Tongue (tissue), 2 donors: Measurements from ENCODE around the gene FAM149B1. TPM values are rescaled to one million over a fixed set of nuclear protein-coding genes. Genes with fewer than 3 reads are reported as not detected.

Experiments
- DNase-seq: peaks from one replicate; pipeline ENCODE4 v3.0.0-alpha.2; 2015
- total RNA-seq: library from RNA; depleted of rRNA; stranded (reverse); fragments of >200 nt; gene quantifications from one replicate; pipeline ENCODE4 v1.2.3, GENCODE V29; 2014

Gene FAM149B1
- total RNA-seq, 1 donor from 2014 or later = 29.0 TPM

GRCh38 chr10:73174148-73174925 lies 6.4 kb downstream of the FAM149B1 start:
- no peak for DNase-seq

GRCh38 chr10:73182568-73182967 lies 14.6 kb downstream of the FAM149B1 start:
- DNase-seq = no peak

DNA sequence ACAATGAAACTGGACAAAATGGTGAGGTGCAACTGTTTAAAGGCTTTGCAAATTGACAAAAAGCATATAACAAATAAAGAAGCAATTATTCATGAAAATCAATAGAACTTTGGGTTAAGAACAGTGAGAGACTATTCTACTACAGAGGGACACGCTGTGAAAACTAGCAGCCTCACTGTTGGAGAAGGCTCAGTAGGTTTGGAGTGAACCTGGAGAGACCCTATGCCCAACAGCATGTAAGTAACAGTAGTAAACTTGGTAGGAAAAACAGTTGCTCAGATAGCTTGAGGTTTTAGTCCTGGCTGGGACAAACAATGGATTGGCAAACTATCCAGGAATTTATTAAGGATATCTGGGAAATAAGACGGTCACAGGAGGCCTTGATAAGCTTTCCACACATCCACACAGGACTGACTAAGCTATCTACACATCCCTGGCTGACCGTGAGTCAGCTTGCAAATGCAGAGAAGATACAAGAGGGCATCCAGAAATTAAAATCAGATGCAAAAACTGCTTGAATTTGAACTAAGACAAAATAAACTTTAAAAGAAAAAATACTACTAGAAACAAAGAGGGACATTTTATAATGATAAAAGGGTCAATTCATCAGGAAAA lies 15.9 kb downstream of the FAM149B1 start:
- no peak for DNase-seq

GRCh38 chr10:73186266-73186665 lies 18.3 kb downstream of the FAM149B1 start:
- DNase-seq = no peak

DNA sequence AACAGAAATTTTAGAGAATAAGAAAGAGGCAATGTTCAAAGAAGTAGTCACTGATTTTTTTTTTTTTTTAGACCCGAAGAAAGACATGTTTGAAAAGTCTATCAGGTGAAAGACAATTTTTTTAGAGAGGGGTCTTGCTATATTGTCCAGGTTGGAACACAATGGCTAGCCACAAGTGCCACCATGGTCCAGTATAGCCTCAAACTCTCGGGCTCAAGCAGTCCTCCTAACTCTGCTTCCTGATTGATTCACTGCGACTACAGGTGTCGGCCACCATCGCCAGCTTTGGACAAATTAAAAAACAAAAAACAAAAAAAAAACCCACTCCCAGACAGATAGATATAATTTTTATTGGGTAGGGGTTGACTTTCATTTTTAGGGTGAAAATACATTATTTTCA lies 22.3 kb downstream of the FAM149B1 start:
- DNase-seq = no peak

- no peak for DNase-seq
These were observed 37.2 kb downstream of the FAM149B1 start for GRCh38 chr10:73205081-73205480.

DNA sequence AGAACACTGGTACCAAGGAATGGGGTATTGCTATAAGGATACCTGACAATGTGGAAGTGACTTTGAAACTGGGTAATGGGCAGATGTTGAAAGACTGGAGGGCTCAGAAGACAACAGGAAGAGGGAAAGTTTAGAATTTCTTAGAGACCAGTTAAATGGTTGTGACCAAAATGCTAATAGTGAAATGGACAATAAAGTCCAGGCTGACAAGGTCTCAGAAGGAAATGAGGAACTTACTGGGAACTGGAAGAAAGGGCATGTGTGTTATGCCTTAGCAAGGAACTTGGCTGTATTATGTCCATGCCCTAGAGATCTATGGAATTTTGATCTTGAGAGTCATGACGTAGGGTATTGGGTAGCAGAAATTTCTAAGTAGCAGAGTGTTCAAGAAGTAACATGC lies 38.0 kb downstream of the FAM149B1 start:
- DNase-seq = no peak

DNA sequence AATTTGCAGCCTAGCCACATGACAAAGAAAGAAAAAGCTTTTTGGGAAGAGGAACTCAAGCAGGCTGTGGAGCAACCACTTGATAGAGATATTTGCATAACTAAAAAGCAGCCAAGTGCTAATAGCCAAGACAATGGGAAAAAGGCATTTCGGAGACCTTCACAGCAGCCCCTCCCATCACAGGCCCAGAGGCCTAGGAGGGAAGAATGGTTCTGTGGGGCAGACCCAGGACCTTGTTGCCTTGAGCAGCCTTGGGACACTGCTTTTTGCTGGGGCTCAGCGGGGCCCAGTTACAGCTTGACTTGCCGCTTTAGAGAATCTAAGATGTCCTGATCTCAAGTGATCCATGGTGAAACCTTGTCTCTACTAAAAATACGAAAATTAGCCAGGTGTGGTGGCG lies 38.5 kb downstream of the FAM149B1 start:
- no peak for DNase-seq

GRCh38 chr10:73207883-73208282 lies 40.0 kb downstream of the FAM149B1 start:
- no peak for DNase-seq

DNA sequence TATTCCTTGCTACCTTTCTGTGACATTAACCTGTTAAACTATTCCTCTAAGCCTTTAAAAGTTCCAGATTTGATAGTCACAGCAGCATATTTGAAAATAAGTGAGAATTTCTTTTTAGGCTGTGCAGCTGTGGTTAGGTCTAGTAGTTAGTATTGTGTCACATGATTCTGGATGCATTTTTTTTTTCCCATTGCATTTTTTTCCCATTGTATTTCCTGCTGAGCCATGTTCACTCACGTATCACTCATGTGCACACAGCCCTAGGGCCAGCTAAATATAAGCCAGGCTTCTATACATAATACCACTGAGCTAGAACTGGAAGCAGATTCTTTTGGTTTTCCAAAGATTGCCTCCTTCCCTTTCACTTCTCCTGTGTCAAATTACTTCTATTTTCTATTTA lies 41.8 kb downstream of the FAM149B1 start:
- DNase-seq = no peak

GRCh38 chr10:73210395-73211105 lies 42.6 kb downstream of the FAM149B1 start:
- DNase-seq = no peak

- no peak for DNase-seq
These were observed 43.3 kb downstream of the FAM149B1 start for GRCh38 chr10:73211106-73211811.

DNA sequence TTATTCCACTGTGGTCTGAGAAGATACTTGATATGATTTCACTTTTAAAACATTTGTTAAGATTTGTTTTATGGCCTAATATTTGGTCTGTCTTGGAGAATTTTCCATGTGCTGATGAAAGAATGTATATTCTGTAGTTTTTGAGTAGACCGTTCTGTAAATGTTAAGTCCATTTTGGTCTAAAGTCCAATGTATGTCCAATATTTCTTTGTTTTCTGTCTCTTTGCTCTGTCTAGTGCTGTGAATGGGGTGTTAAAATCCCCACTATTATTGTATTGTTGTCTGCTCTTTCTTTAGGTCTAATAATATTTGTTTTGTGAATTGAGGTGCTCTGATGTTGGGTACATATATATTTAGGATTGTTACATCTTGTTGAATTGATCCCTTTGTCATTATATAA lies 47.8 kb downstream of the FAM149B1 start:
- no peak for DNase-seq

GRCh38 chr10:73217628-73218027 lies 49.7 kb downstream of the FAM149B1 start:
- no peak for DNase-seq

DNA sequence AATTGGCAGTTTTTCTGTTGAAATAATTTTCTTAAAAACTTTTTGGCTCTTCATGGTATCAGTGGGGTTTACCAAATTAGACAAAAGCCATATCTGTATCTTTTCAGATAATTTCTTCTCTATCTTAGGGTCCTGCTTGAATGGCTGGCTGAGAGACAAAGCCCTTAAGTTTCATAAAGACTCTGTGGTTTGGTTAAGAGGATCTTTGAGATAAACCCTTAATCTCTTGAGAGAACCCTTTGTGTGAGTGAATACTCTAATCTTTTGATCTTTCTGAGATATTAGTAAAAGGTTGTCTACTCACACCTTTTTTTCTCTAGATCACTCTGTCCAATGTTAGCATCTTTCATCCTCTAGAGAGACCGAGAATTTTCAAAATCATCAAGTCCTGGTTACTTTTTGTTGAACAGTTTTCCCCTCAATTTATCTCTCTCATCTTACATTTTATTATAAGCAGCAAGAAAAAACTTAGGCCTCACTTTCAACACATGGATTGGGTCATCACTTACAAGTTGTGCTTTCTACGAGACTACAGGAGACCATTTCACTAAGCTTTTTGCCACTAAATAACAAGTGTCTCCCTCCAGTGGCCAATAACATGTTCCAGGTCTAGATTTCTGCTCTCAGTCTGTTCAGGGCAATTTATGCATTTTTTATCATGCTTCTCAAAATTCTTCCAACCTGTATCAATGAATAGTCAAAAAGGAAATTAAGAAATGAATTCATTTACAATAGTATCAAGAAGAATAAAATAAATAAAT lies 50.7 kb downstream of the FAM149B1 start:
- no peak for DNase-seq

GRCh38 chr10:73219384-73219783 lies 51.5 kb downstream of the FAM149B1 start:
- DNase-seq = no peak

- no peak for DNase-seq
These were observed 53.1 kb downstream of the FAM149B1 start for GRCh38 chr10:73220989-73221388.

DNA sequence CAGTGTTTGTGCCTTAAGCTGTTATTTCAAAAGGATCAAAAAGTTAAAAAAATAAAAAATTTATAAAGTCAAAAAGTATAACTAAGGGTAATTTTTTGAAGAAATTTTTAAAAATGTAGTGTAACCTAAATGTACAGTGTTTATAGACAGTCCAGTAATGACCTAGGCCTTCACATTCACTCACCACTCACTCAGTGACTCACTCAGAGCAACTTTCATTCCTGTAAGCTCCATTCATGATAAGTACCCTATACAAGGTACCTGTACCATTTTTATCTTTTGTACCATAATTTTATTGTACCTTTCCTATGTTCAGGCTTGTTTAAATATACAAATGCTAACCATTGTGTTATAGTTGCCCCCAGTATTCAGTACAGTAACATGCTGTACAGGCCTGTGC lies 57.6 kb downstream of the FAM149B1 start:
- DNase-seq = no peak

- DNase-seq = no peak
These were observed 58.7 kb downstream of the FAM149B1 start for GRCh38 chr10:73226663-73227062.

- DNase-seq = no peak
These were observed 60.3 kb downstream of the FAM149B1 start for GRCh38 chr10:73228247-73228646.

DNA sequence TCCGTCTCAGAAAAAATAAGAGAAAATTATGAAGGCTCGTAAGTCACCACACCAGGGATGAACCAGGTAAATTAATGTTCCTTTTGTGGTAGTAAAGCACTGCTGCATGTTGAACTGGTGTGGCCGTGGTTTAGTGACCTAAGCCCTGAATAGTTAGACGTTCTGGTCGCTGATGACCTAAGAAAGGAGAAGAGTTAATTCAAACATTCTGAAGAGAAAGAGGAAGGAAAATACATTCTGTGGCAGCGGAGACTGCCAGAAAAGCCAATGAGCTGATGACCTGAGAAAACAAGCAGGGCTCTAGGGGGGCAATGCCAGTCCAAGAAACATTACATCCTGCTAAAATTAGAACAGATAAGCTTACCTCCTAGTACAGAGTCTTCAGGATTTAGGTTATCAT lies 61.6 kb downstream of the FAM149B1 start:
- no peak for DNase-seq

GRCh38 chr10:73232887-73233286 lies 65.0 kb downstream of the FAM149B1 start:
- no peak for DNase-seq
